ENCODE measurements around the gene TMOD1. TPM values are rescaled to one million over a fixed set of nuclear protein-coding genes. Genes with fewer than 3 reads are reported as not detected.

The TMOD1 gene
- total RNA-seq, 4 donors from 2014 or later: 5.9 to 93.7 (median 22.2) TPM

DNA sequence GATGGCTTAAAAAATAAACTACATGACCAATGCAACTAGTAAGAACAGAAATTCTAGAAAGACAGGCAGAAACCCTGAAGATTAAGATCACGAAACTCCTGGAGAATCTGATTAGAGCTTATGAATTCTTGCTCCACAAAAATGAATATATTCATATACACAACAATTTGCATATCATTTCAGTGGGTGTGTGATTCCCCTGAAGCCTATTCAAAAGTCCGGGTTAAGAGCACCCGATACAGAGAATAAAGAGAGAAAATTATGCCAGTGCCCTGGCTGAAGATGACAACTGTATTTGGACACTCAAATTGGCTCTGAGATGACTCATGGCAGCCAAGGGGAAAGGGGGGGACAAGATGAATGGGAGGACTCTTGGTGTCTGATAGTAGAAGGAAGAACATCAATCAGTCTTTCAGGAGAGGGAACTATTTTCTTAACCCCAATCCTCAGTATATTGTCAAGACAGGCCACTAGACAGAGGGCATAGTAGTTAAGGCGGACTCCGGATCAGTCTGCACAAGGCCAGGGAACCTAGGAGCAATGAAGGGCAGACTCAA, 6.0 kb downstream of the TMOD1 start:
- Histone ChIP-seq H3K36me3 (no peaks in the 10 kb centered on the region), H3K27ac (no peak overlapping the region), H3K4me3 (no peak overlapping the region), H3K9me3 (no peaks in the 10 kb centered on the region), H3K27me3 (no peaks in the 10 kb centered on the region), H3K4me1 (no peaks in the 10 kb centered on the region)
- intact Hi-C loops (cut with DNase I; ENCODE audit: low total_unique reads): no loop called here
- no peak for TF ChIP-seq CTCF (IDR thresholded peaks at IDR 0.05)
- no peak for TF ChIP-seq POLR2A (IDR thresholded peaks at IDR 0.05)
- no peak for DNase-seq

GRCh38 chr9:97508852-97509251, 7.4 kb downstream of the TMOD1 start:
- Histone ChIP-seq H3K27ac (peak overlapping the region in 1 of 2 donors; percentile 84), H3K4me3 (no peak overlapping the region), H3K4me1 (no peaks in the 10 kb centered on the region), H3K27me3 (no peaks in the 10 kb centered on the region), H3K36me3 (no peaks in the 10 kb centered on the region), H3K9me3 (no peaks in the 10 kb centered on the region)
- DNase-seq: no peak
- TF ChIP-seq POLR2A (IDR thresholded peaks at IDR 0.05) (no peak), CTCF (IDR thresholded peaks at IDR 0.05) (no peak)
- intact Hi-C loops (cut with DNase I; ENCODE audit: low total_unique reads): no loop called here

DNA sequence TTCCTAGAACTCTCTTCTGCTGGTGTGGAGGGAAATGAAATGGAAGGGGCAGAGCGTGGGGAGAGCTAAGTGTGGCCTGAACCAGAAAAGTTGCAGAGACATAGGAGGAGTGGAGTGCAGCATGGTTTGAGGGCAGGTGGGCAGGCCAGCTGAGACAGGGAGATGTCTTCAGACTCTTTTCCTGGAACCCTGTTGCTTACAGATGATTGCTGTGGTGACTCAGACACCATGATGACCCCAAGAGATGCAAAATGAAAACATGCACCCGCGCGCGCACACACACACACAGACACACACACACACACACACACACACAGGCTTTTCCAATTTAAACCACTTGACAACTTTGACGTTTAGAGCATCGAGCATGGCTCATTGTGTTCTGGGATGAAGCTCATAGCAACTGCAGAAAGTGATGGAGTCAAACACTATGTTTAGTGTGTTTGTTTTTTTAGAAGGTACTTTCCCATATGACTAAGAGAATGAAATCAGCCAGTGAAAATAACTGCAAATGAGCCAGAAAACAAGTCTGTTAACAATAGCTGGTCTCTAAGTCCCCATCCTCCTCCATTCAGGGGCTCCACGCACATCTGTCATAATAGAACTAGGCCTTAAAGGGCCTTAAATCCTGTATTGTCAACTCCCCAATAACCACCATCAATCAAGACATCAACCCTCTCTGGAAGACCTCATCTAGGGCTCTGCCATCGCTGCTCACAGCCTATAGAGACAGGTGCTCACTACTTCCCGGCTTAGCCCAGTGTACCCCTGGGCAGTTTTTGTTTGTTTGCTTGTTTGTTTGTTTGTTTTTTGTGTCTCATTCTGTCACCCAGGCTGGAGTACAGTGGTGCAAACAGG, 9.6 kb downstream of the TMOD1 start:
- DNase-seq: peak in 1 of 2 donors; percentile 73
- H3K27me3 ChIP-seq: no peaks in the 10 kb centered on the region
- intact Hi-C loops (cut with DNase I; ENCODE audit: low total_unique reads): no loop called here
- H3K4me1 ChIP-seq: no peaks in the 10 kb centered on the region
- H3K36me3 ChIP-seq: no peaks in the 10 kb centered on the region
- TF ChIP-seq POLR2A (IDR thresholded peaks at IDR 0.05) (no peak), CTCF (IDR thresholded peaks at IDR 0.05) (no peak)
- no peak overlapping the region for H3K4me3 ChIP-seq
- no peaks in the 10 kb centered on the region for H3K9me3 ChIP-seq
- H3K27ac ChIP-seq: peak overlapping the region; percentile 63 to 84

GRCh38 chr9:97511655-97512427, 10.4 kb downstream of the TMOD1 start:
- Histone ChIP-seq H3K27ac (peak overlapping the region; percentile 63 to 84), H3K4me1 (peaks cover 0 to 1% of the 10 kb centered on the region in 2 donors), H3K27me3 (no peaks in the 10 kb centered on the region), H3K9me3 (no peaks in the 10 kb centered on the region), H3K36me3 (no peaks in the 10 kb centered on the region), H3K4me3 (no peak overlapping the region)
- intact Hi-C loops (cut with DNase I; ENCODE audit: low total_unique reads): no loop called here
- no peak for DNase-seq
- no peak for TF ChIP-seq CTCF (IDR thresholded peaks at IDR 0.05)
- TF ChIP-seq POLR2A (IDR thresholded peaks at IDR 0.05): no peak

Measured in uterus (tissue), 4 donors.